Measurements from ENCODE around the gene NAALADL2. TPM values are rescaled to one million over a fixed set of nuclear protein-coding genes. Genes with fewer than 3 reads are reported as not detected.

NAALADL2 gene
- total RNA-seq, 1 donor from 2014 or later: 2.8 TPM

DNA sequence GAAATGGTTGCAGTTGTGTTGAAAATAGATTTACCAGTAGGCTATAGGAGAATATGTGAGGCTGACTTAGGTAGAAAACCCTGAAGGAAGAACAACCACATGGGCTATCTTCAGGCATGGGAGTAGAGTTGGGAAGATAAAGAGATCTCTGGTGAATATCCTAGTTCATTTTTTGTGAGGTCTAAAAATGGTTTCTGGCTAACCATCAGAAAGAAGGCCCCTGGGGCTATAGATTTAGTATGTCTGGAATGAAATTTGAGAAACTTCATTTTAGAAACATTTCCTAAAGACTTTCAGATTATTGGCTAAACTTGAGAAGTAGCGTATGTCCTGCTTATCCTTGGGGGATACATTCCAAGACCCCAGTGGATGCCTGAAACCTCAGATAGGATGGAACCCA, 148.2 kb downstream of the NAALADL2 start:
- Mint-ChIP-seq H3K27ac (ENCODE audit: unreplicated experiment) (no peak overlapping the region), H3K4me1 (no peaks in the 10 kb centered on the region), H3K36me3 (ENCODE audit: low read depth) (no peaks in the 10 kb centered on the region), H3K4me3 (no peak overlapping the region), H3K27me3 (ENCODE audit: low read depth) (no peaks in the 10 kb centered on the region), H3K9me3 (no peaks in the 10 kb centered on the region)
- no peak for DNase-seq (ENCODE audit: low read depth, low spot score)
- TF ChIP-seq, protein P1, sequence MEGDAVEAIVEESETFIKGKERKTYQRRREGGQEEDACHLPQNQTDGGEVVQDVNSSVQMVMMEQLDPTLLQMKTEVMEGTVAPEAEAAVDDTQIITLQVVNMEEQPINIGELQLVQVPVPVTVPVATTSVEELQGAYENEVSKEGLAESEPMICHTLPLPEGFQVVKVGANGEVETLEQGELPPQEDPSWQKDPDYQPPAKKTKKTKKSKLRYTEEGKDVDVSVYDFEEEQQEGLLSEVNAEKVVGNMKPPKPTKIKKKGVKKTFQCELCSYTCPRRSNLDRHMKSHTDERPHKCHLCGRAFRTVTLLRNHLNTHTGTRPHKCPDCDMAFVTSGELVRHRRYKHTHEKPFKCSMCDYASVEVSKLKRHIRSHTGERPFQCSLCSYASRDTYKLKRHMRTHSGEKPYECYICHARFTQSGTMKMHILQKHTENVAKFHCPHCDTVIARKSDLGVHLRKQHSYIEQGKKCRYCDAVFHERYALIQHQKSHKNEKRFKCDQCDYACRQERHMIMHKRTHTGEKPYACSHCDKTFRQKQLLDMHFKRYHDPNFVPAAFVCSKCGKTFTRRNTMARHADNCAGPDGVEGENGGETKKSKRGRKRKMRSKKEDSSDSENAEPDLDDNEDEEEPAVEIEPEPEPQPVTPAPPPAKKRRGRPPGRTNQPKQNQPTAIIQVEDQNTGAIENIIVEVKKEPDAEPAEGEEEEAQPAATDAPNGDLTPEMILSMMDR (conservative IDR thresholded peaks at IDR 0.05): no peak

DNA sequence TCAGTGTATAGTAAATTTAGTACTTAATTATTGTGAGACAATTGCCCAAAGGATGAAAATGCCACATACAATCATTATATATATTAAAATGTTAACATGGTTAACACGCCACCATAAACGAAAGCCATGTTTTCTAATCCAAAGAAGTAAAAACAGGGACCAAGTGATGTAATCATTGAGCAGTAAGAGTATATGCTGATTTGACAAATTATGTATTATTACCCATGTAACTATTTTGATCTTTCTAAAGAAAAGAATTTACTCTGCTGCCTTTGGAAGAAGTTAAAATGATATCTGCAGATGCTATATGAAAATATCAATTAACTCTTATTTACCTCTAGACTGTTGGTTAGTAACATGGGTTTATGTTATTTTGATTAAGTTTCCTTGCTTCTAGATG, 150.2 kb downstream of the NAALADL2 start:
- Mint-ChIP-seq H3K36me3 (ENCODE audit: low read depth) (no peaks in the 10 kb centered on the region), H3K27ac (ENCODE audit: unreplicated experiment) (no peak overlapping the region), H3K4me3 (no peak overlapping the region), H3K4me1 (no peaks in the 10 kb centered on the region), H3K9me3 (no peaks in the 10 kb centered on the region), H3K27me3 (ENCODE audit: low read depth) (no peaks in the 10 kb centered on the region)
- TF ChIP-seq, protein P1 (conservative IDR thresholded peaks at IDR 0.05): no peak
- no peak for DNase-seq (ENCODE audit: low read depth, low spot score)

DNA sequence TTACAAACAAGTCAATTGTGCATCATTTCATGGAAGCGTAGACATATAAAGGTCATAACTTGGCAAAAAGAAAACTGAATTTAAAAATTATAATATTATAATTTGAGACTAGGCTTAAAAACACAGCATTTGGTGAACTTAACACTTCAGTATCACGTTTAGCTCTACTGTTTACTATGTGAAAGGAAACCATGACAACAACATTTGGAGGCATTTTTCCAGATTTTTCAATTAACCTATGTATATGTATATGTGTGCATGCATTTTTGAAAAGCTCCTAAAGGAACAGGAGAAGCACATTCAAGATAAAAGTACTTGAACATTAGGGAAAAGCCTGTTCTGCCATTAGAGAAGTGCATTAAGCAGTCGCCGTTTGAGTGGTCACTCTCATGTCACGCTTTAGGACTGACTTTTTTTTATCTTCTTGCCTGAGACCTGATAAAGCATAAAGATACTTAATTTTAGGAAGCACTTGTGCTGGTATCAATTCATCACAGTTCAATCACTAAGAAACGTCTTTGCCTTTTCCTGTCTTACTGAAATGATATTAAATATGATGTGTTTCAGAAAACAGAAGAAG, 156.0 kb downstream of the NAALADL2 start:
- TF ChIP-seq, protein P1 (conservative IDR thresholded peaks at IDR 0.05): no peak
- Mint-ChIP-seq H3K36me3 (ENCODE audit: low read depth) (no peaks in the 10 kb centered on the region), H3K9me3 (no peaks in the 10 kb centered on the region), H3K27me3 (ENCODE audit: low read depth) (no peaks in the 10 kb centered on the region), H3K27ac (ENCODE audit: unreplicated experiment) (no peak overlapping the region), H3K4me3 (no peak overlapping the region), H3K4me1 (no peaks in the 10 kb centered on the region)
- no peak for DNase-seq (ENCODE audit: low read depth, low spot score)

DNA sequence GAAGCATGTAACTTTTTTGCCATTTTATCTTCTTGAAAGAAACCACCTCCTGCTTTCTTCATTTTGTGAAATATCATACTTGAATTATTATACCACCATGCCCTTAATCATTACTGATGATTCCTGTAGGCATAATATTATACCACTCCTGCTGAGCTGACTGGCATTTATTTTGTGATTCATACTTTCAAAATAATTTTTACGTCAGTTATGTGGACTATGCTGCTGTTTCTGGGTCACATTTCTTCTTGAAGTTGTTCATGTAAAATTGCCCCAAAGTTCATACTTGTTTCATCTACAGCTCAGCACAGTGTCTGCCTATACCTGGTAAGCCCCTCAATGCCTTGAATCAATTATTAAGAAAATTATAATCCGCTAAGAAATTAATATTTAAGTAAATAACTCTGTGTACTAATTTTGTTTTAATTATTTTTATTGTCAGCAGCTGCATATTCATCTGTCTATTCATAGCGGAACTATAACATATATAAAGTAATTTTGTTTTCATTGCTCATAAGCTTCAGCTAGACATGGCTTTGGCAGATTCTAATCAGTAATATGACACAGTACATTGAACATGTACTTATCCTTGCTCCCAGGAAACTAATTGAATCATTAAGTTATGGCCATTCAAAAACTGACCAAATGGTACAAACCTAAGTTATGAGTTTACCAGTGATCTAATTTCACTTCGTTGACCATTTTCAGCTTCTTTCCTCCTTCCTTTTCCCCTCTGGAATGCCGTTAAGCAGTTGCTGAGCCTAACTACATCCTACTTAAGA, 160.0 kb downstream of the NAALADL2 start:
- no peak for DNase-seq (ENCODE audit: low read depth, low spot score)
- TF ChIP-seq, protein P1 (conservative IDR thresholded peaks at IDR 0.05): no peak
- Mint-ChIP-seq H3K36me3 (ENCODE audit: low read depth) (no peaks in the 10 kb centered on the region), H3K4me3 (no peak overlapping the region), H3K9me3 (no peaks in the 10 kb centered on the region), H3K27me3 (ENCODE audit: low read depth) (no peaks in the 10 kb centered on the region), H3K4me1 (no peaks in the 10 kb centered on the region), H3K27ac (ENCODE audit: unreplicated experiment) (no peak overlapping the region)

DNA sequence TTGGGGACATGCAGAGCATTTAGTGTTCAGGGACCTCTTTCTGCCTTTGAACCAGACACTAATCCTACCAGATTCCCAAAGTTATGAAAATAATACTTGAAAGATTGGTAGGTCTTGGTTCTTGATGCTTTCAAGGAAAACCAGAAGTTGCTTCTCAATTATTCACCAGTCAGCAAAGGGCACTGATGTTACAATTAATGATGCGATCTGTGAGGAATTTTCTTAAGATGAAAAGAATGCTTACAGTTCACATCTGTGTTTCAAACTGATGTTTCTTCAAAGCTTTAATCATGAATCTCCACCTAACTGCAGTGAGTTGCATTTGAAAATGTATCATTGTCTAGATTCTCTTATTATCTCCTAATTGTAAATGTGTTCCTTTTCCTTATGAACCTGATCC, 161.0 kb downstream of the NAALADL2 start:
- Mint-ChIP-seq H3K4me1 (no peaks in the 10 kb centered on the region), H3K27me3 (ENCODE audit: low read depth) (no peaks in the 10 kb centered on the region), H3K36me3 (ENCODE audit: low read depth) (no peaks in the 10 kb centered on the region), H3K4me3 (no peak overlapping the region), H3K27ac (ENCODE audit: unreplicated experiment) (no peak overlapping the region), H3K9me3 (no peaks in the 10 kb centered on the region)
- TF ChIP-seq, protein P1 (conservative IDR thresholded peaks at IDR 0.05): no peak
- DNase-seq (ENCODE audit: low read depth, low spot score): no peak

Measured in neural crest cell (in vitro differentiated cells).